ENCODE measurements around the gene MAPRE2.
"Not testable (repeated sequence)": the region's sequence is repeated elsewhere in the genome, so short reads cannot be mapped to it uniquely, and the experiment has no call there.

Gene MAPRE2

GRCh38 chr18:35137632-35138031 is 96.4 kb downstream of the MAPRE2 start:
- no peaks in the 10 kb centered on the region for H3K27me3 ChIP-seq (ENCODE audit: control insufficient read depth in 5 of 5, insufficient read depth in 4 of 5, low read length in 5 of 5)
- no peak overlapping the region for H3K4me3 ChIP-seq (ENCODE audit: low read depth in 1 of 5, low read length in 5 of 5)
- H3K27ac ChIP-seq (ENCODE audit: low read depth, low read length), result no peak overlapping the region
- no peaks in the 10 kb centered on the region for H3K9me3 ChIP-seq (ENCODE audit: control insufficient read depth in 5 of 5, low read length in 5 of 5)
- H3K9ac ChIP-seq (ENCODE audit: low read length in 5 of 5), result no peak overlapping the region
- H3K36me3 ChIP-seq (ENCODE audit: control insufficient read depth in 5 of 5, insufficient read depth in 5 of 5, low read length in 5 of 5), result peaks cover 0 to 68% (median 51%) of the 10 kb centered on the region in 5 donors
- peaks cover 0 to 5% (median 0%) of the 10 kb centered on the region in 5 donors for H3K4me1 ChIP-seq (ENCODE audit: control insufficient read depth in 5 of 5, insufficient read depth in 5 of 5, low read length in 5 of 5)

- H3K27ac ChIP-seq (ENCODE audit: low read depth, low read length), result no peak overlapping the region
- H3K4me1 ChIP-seq (ENCODE audit: control insufficient read depth in 5 of 5, insufficient read depth in 5 of 5, low read length in 5 of 5), result peaks cover 0 to 5% (median 0%) of the 10 kb centered on the region in 5 donors
- no peaks in the 10 kb centered on the region for H3K27me3 ChIP-seq (ENCODE audit: control insufficient read depth in 5 of 5, insufficient read depth in 4 of 5, low read length in 5 of 5)
- peaks cover 0 to 58% (median 41%) of the 10 kb centered on the region in 5 donors for H3K36me3 ChIP-seq (ENCODE audit: control insufficient read depth in 5 of 5, insufficient read depth in 5 of 5, low read length in 5 of 5)
- H3K4me3 ChIP-seq (ENCODE audit: low read depth in 1 of 5, low read length in 5 of 5), result no peak overlapping the region
- H3K9ac ChIP-seq (ENCODE audit: low read length in 5 of 5), result no peak overlapping the region
- no peaks in the 10 kb centered on the region for H3K9me3 ChIP-seq (ENCODE audit: control insufficient read depth in 5 of 5, low read length in 5 of 5)
Measured at GRCh38 chr18:35138773-35139172, 97.6 kb downstream of the MAPRE2 start.

GRCh38 chr18:35139517-35139916 is 98.3 kb downstream of the MAPRE2 start:
- Histone ChIP-seq H3K4me3 (ENCODE audit: low read depth in 1 of 5, low read length in 5 of 5) (no peak overlapping the region), H3K27ac (ENCODE audit: low read depth, low read length) (no peak overlapping the region), H3K4me1 (ENCODE audit: control insufficient read depth in 5 of 5, insufficient read depth in 5 of 5, low read length in 5 of 5) (peaks cover 0 to 5% (median 0%) of the 10 kb centered on the region in 5 donors), H3K9ac (ENCODE audit: low read length in 5 of 5) (no peak overlapping the region), H3K36me3 (ENCODE audit: control insufficient read depth in 5 of 5, insufficient read depth in 5 of 5, low read length in 5 of 5) (peaks cover 0 to 51% (median 40%) of the 10 kb centered on the region in 5 donors), H3K27me3 (ENCODE audit: control insufficient read depth in 5 of 5, insufficient read depth in 4 of 5, low read length in 5 of 5) (no peaks in the 10 kb centered on the region), H3K9me3 (ENCODE audit: control insufficient read depth in 5 of 5, low read length in 5 of 5) (no peaks in the 10 kb centered on the region)

GRCh38 chr18:35141077-35141476 is 99.9 kb downstream of the MAPRE2 start:
- no peak overlapping the region for H3K4me3 ChIP-seq (ENCODE audit: low read depth in 1 of 5, low read length in 5 of 5)
- H3K9me3 ChIP-seq (ENCODE audit: control insufficient read depth in 5 of 5, low read length in 5 of 5), result no peaks in the 10 kb centered on the region
- no peak overlapping the region for H3K27ac ChIP-seq (ENCODE audit: low read depth, low read length)
- no peak overlapping the region for H3K9ac ChIP-seq (ENCODE audit: low read length in 5 of 5)
- peaks cover 0 to 4% (median 0%) of the 10 kb centered on the region in 5 donors for H3K4me1 ChIP-seq (ENCODE audit: control insufficient read depth in 5 of 5, insufficient read depth in 5 of 5, low read length in 5 of 5)
- H3K27me3 ChIP-seq (ENCODE audit: control insufficient read depth in 5 of 5, insufficient read depth in 4 of 5, low read length in 5 of 5), result no peaks in the 10 kb centered on the region
- H3K36me3 ChIP-seq (ENCODE audit: control insufficient read depth in 5 of 5, insufficient read depth in 5 of 5, low read length in 5 of 5), result peaks cover 0 to 43% (median 29%) of the 10 kb centered on the region in 5 donors

GRCh38 chr18:35141567-35142274 is 100.5 kb downstream of the MAPRE2 start:
- H3K27ac ChIP-seq (ENCODE audit: low read depth, low read length), result no peak overlapping the region
- no peak overlapping the region for H3K4me3 ChIP-seq (ENCODE audit: low read depth in 1 of 5, low read length in 5 of 5)

GRCh38 chr18:35142275-35142615 is 101.0 kb downstream of the MAPRE2 start:
- Histone ChIP-seq H3K4me3 (ENCODE audit: low read depth in 1 of 5, low read length in 5 of 5) (no peak overlapping the region), H3K27me3 (ENCODE audit: control insufficient read depth in 5 of 5, insufficient read depth in 4 of 5, low read length in 5 of 5) (no peaks in the 10 kb centered on the region), H3K9ac (ENCODE audit: low read length in 5 of 5) (no peak overlapping the region), H3K27ac (ENCODE audit: low read depth, low read length) (no peak overlapping the region), H3K9me3 (ENCODE audit: control insufficient read depth in 5 of 5, low read length in 5 of 5) (no peaks in the 10 kb centered on the region), H3K4me1 (ENCODE audit: control insufficient read depth in 5 of 5, insufficient read depth in 5 of 5, low read length in 5 of 5) (no peaks in the 10 kb centered on the region), H3K36me3 (ENCODE audit: control insufficient read depth in 5 of 5, insufficient read depth in 5 of 5, low read length in 5 of 5) (peaks cover 0 to 31% (median 28%) of the 10 kb centered on the region in 5 donors)

More at GRCh38 chr18:35141567-35142274, 100.5 kb downstream of the MAPRE2 start:
- Histone ChIP-seq H3K9me3 (ENCODE audit: control insufficient read depth in 5 of 5, low read length in 5 of 5) (no peaks in the 10 kb centered on the region), H3K4me1 (ENCODE audit: control insufficient read depth in 5 of 5, insufficient read depth in 5 of 5, low read length in 5 of 5) (no peaks in the 10 kb centered on the region), H3K27me3 (ENCODE audit: control insufficient read depth in 5 of 5, insufficient read depth in 4 of 5, low read length in 5 of 5) (no peaks in the 10 kb centered on the region), H3K36me3 (ENCODE audit: control insufficient read depth in 5 of 5, insufficient read depth in 5 of 5, low read length in 5 of 5) (peaks cover 0 to 36% (median 28%) of the 10 kb centered on the region in 5 donors), H3K9ac (ENCODE audit: low read length in 5 of 5) (no peak overlapping the region)

GRCh38 chr18:35143622-35144596 is 102.7 kb downstream of the MAPRE2 start:
- Histone ChIP-seq H3K36me3 (ENCODE audit: control insufficient read depth in 5 of 5, insufficient read depth in 5 of 5, low read length in 5 of 5) (peaks cover 0 to 20% (median 18%) of the 10 kb centered on the region in 5 donors), H3K4me1 (ENCODE audit: control insufficient read depth in 5 of 5, insufficient read depth in 5 of 5, low read length in 5 of 5) (no peaks in the 10 kb centered on the region), H3K4me3 (ENCODE audit: low read depth in 1 of 5, low read length in 5 of 5) (no peak overlapping the region), H3K27ac (ENCODE audit: low read depth, low read length) (no peak overlapping the region), H3K9me3 (ENCODE audit: control insufficient read depth in 5 of 5, low read length in 5 of 5) (no peaks in the 10 kb centered on the region), H3K9ac (ENCODE audit: low read length in 5 of 5) (no peak overlapping the region), H3K27me3 (ENCODE audit: control insufficient read depth in 5 of 5, insufficient read depth in 4 of 5, low read length in 5 of 5) (no peaks in the 10 kb centered on the region)

- Histone ChIP-seq H3K9ac (ENCODE audit: low read length in 5 of 5) (no peak overlapping the region), H3K9me3 (ENCODE audit: control insufficient read depth in 5 of 5, low read length in 5 of 5) (no peaks in the 10 kb centered on the region), H3K4me1 (ENCODE audit: control insufficient read depth in 5 of 5, insufficient read depth in 5 of 5, low read length in 5 of 5) (no peaks in the 10 kb centered on the region), H3K27me3 (ENCODE audit: control insufficient read depth in 5 of 5, insufficient read depth in 4 of 5, low read length in 5 of 5) (no peaks in the 10 kb centered on the region), H3K27ac (ENCODE audit: low read depth, low read length) (no peak overlapping the region), H3K36me3 (ENCODE audit: control insufficient read depth in 5 of 5, insufficient read depth in 5 of 5, low read length in 5 of 5) (peaks cover 0 to 19% (median 12%) of the 10 kb centered on the region in 5 donors), H3K4me3 (ENCODE audit: low read depth in 1 of 5, low read length in 5 of 5) (no peak overlapping the region)
Measured at GRCh38 chr18:35144698-35145097, 103.5 kb downstream of the MAPRE2 start.

- not testable (repeated sequence) for H3K27ac ChIP-seq (ENCODE audit: low read depth, low read length); H3K9me3 ChIP-seq (ENCODE audit: control insufficient read depth in 5 of 5, low read length in 5 of 5); H3K27me3 ChIP-seq (ENCODE audit: control insufficient read depth in 5 of 5, insufficient read depth in 4 of 5, low read length in 5 of 5); H3K9ac ChIP-seq (ENCODE audit: low read length in 5 of 5); H3K36me3 ChIP-seq (ENCODE audit: control insufficient read depth in 5 of 5, insufficient read depth in 5 of 5, low read length in 5 of 5); H3K4me3 ChIP-seq (ENCODE audit: low read depth in 1 of 5, low read length in 5 of 5); H3K4me1 ChIP-seq (ENCODE audit: control insufficient read depth in 5 of 5, insufficient read depth in 5 of 5, low read length in 5 of 5)
Measured at GRCh38 chr18:35150195-35150594, 109.0 kb downstream of the MAPRE2 start.

All from subcutaneous abdominal adipose tissue (tissue), 5 donors.